Fibroblast of pulmonary artery (primary cell): Measurements from ENCODE around the gene RARRES2.

ENCODE experiments used
- DNase-seq: peaks from one replicate; pipeline ENCODE4 v3.0.0-alpha.2; 2010; ENCODE audit warnings: low read depth
- H3K4me3 ChIP-seq: replicated peaks from 2 replicates; pipeline ENCODE4 v1.5.1; 2011; ENCODE audit warnings: low read depth, mild to moderate bottlenecking, control low read depth, low read length, moderate library complexity
- TF ChIP-seq, protein P1 (sequence below): IDR thresholded peaks from 2 replicates; pipeline ENCODE4 v1.5.1; 2011; ENCODE audit warnings: mild to moderate bottlenecking, control low read depth, low read length, inconsistent platforms; ENCODE audit errors: missing control alignments

Gene RARRES2

DNA sequence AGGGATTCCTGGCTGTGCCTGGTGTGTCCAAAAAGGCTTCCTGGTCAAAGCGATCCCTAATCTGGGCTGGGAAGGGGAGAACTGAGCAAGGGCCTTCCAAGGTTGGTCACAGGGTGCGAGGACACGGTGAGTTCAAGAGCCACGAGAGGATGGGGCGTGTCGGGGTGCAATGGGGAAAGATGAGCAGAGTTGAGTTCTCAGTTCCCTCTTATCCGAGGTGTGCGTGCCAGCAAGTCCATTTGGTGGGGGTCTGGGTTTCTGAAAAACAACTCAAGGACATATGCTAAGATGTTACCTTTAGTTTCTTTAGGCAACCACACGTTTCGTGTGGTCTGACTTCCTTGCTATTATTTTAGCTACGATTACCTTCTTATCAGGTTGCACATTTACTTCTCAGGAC is 39.0 kb upstream of the RARRES2 start:
- TF ChIP-seq, protein P1, sequence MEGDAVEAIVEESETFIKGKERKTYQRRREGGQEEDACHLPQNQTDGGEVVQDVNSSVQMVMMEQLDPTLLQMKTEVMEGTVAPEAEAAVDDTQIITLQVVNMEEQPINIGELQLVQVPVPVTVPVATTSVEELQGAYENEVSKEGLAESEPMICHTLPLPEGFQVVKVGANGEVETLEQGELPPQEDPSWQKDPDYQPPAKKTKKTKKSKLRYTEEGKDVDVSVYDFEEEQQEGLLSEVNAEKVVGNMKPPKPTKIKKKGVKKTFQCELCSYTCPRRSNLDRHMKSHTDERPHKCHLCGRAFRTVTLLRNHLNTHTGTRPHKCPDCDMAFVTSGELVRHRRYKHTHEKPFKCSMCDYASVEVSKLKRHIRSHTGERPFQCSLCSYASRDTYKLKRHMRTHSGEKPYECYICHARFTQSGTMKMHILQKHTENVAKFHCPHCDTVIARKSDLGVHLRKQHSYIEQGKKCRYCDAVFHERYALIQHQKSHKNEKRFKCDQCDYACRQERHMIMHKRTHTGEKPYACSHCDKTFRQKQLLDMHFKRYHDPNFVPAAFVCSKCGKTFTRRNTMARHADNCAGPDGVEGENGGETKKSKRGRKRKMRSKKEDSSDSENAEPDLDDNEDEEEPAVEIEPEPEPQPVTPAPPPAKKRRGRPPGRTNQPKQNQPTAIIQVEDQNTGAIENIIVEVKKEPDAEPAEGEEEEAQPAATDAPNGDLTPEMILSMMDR = no peak
- peak overlapping the region; percentile 71 for H3K4me3 ChIP-seq
- no peak for DNase-seq

DNA sequence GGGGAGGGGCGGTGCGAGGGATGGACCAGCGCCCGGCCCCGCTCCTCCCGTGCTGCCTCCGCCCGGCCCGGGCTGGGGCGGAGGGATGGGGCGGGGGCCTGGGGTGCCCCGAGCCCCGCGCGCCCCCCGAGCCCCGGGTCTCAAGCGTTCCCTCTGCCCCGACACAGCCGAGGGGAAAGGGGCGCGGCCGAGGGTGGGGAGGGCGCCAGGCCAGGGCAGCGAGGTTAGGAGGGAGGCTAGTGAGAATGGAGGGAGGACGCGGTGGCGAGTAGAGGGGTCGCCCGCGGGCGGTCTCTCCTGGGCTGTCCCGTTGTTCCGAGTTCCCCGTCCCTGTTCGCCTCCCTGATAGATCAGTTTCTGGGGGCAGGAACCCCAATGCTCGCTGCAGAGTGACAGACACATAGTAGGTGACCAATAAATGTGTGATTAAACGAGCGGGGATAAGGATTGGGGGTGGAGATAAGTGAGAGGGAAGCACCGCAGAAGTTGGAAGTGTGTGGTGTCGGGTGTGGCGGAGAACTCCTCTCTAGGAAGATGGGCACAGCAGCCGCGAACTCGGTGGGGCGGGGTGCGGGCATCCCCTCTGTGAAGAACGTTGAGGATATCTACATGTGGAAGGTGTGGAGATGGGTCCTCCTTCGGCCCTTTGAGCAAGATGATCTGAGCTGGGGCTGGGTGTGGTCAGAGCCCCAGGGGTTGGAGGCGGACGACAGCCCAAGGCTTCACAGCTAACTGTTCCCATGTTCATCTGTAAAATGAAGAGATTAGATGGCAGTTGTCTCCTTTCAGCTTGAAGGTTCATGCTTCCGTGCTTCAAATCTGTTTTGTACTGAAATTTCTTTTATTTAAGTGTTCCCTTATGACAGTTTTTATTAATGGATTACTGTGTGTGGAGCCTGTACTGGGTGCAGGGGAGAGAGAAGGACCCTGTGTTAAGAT is 38.3 kb upstream of the RARRES2 start:
- DNase-seq = no peak
- TF ChIP-seq, protein P1 = no peak

DNA sequence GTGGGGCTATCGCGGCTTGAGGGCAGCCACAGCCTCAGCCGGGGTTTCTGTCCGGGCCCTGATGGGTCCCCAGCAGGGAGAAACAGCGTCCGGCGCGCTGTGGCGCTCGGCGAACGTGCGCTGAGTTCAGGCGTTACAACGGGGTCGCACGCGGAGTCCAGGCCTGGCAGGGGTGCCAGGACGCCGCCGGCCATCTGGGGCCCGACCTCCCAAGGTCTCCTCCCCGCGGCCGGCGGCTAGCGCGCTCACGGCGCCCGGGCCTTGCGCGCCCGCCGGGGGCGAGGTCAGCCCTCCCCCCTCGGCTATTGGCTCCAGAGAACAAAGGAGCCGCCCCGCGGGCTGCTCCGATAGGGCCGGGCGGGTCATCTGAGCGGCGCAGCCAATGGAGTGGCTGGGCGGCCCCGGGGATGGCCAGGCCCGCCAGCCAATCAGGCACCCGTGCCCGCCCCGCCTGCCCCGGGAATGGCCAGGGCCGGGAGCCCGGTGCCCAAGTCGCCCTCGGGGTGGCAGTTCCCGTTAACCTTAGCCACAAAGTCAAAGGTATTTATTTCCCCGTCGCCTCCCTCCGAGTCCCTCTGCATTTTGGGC is 37.5 kb upstream of the RARRES2 start, which contains the start of gene ZNF775:
ZNF775 (plus strand) TSS at position 478 of the 588 bp plus-strand sequence. CDS start 9,141 bp downstream, outside the sequence.
- DNase-seq = peak; percentile 91
- peak within 1 kb of the TSS; percentile 71 for H3K4me3 ChIP-seq
- TF ChIP-seq, protein P1 = no peak

More for the DNA sequence above, 38.3 kb upstream of the RARRES2 start:
- peak overlapping the region; percentile 71 for H3K4me3 ChIP-seq

DNA sequence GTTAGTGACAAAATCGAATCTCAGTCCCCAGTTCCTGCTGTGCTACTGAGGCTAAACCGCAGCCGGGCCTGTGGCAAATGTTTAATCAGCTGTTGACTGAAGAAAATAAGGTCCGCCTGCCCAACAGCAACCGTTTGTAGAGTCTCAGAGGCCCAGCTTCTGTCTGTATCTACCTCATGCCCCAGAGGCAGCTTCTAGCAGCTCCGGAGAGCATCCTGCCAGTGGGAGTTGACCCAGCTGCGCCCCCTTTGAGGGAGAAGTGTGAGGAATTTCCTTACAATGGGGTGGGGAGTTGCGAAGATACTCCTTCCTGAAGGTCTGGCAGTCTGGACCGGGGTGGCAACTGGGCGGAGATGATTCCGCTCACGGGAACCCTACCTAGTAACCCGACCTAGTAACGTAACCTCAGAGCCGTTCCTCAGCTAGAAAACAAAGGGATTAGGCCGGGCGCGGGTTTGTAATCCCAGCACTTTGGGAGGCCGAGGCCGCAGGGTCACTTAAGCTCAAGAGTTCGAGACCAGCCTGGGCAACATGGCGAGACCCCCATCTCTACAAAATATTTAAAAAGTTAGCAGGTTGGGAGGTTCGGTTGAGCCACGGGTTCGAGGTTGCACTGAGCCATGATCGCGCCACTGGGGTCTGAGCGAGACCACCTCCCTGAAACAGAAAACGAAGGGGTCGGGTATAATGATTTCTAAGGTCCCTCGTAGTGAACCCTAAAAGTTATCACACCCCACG is 36.9 kb upstream of the RARRES2 start:
- peak overlapping the region; percentile 67 for H3K4me3 ChIP-seq
- DNase-seq = peak; percentile 78
- TF ChIP-seq, protein P1 = peak; percentile 20

DNA sequence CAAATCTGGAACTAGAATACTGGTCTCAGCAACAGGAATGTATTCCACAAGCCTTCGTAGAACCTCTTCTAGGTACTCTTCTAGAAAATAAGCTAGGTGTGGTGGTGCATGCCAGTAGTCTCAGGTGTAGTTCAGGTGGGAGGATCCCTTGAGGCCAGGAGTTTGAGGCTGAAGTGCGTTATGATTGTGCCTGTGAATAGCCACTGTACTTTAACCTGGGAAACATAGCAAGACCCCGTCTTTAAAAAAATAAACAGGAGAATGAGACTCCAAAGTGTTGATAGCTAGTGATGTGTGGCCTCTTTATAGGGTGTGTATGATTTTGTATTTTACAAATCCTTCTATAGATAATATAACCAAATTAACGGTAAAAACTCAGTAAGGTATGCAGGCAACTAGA is 36.2 kb upstream of the RARRES2 start:
- TF ChIP-seq, protein P1 = no peak
- H3K4me3 ChIP-seq = no peak overlapping the region
- DNase-seq = no peak

DNA sequence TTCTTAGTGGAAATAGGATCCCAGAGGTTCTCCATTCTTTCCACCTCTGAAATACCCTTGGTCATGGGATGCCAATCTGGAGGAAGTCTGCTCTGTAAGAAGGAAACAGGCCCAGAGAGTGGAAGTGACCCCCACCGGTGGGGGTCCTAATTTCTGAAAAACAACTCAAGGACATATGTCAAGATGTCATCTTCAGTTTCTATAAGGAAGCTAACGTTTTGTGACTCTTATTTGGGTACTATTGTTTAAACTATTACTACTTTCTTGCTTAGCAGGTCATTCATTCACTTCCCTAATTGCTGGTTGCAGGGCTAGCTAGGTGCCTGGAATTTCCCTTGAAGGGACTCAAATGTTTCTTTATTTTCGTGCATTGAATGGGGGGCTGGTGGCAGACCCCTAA is 35.8 kb upstream of the RARRES2 start:
- TF ChIP-seq, protein P1 = no peak
- no peak for DNase-seq

More for the DNA sequence above, 35.8 kb upstream of the RARRES2 start:
- H3K4me3 ChIP-seq = no peak overlapping the region
